HG03097 (cell line): Measurements from ENCODE around the gene MSH4.
"Not testable (repeated sequence)": the region's sequence is repeated elsewhere in the genome, so short reads cannot be mapped to it uniquely, and the experiment has no call there.

Experiments used
- ATAC-seq: cut with Tn5 transposase; IDR thresholded peaks from one replicate; pipeline ENCODE4 v1.9.1; 2021; ENCODE audit not compliant: unreplicated experiment, low FRiP score

Gene MSH4

GRCh38 chr1:75796376-75797272 lies at the start of gene MSH4:
MSH4 (plus strand) TSS chr1:75796882; CDS start chr1:75796986, 104 bp downstream.
- no peak for ATAC-seq

- not testable (repeated sequence) for ATAC-seq
Measured at GRCh38 chr1:75757210-75757609, 39.5 kb upstream of the MSH4 start.

- ATAC-seq, result not testable (repeated sequence)
Measured at GRCh38 chr1:75758543-75758942, 38.1 kb upstream of the MSH4 start.

GRCh38 chr1:75764057-75764655 lies 32.5 kb upstream of the MSH4 start:
- no peak for ATAC-seq

- no peak for ATAC-seq
Measured at GRCh38 chr1:75765697-75766355, 30.9 kb upstream of the MSH4 start.

GRCh38 chr1:75768016-75768415 lies 28.7 kb upstream of the MSH4 start:
- ATAC-seq, result no peak

- ATAC-seq, result no peak
Measured at GRCh38 chr1:75770761-75771160, 25.9 kb upstream of the MSH4 start.

GRCh38 chr1:75771978-75772377 lies 24.7 kb upstream of the MSH4 start:
- no peak for ATAC-seq

GRCh38 chr1:75777812-75778211 lies 18.9 kb upstream of the MSH4 start:
- ATAC-seq, result not testable (repeated sequence)

- ATAC-seq, result not testable (repeated sequence)
Measured at GRCh38 chr1:75778694-75779093, 18.0 kb upstream of the MSH4 start.

- ATAC-seq, result not testable (repeated sequence)
Measured at GRCh38 chr1:75780183-75780582, 16.5 kb upstream of the MSH4 start.

GRCh38 chr1:75783920-75784319 lies 12.8 kb upstream of the MSH4 start:
- not testable (repeated sequence) for ATAC-seq

- ATAC-seq, result peak; percentile 15
Measured at GRCh38 chr1:75785320-75785982, 11.2 kb upstream of the MSH4 start.

- peak; percentile 86 for ATAC-seq
Measured at GRCh38 chr1:75785983-75786853, 10.5 kb upstream of the MSH4 start, which contains the start of gene RABGGTB. RABGGTB (plus strand) TSS chr1:75786256; CDS start chr1:75786272, 16 bp downstream.

GRCh38 chr1:75786901-75787493 lies 9.7 kb upstream of the MSH4 start:
- ATAC-seq, result no peak

- no peak for ATAC-seq
Measured at GRCh38 chr1:75787524-75787923, 9.2 kb upstream of the MSH4 start.

GRCh38 chr1:75789988-75790387 lies 6.7 kb upstream of the MSH4 start:
- no peak for ATAC-seq

- no peak for ATAC-seq
Measured at GRCh38 chr1:75791022-75791421, 5.7 kb upstream of the MSH4 start.

- ATAC-seq, result no peak
Measured at GRCh38 chr1:75792091-75792490, 4.6 kb upstream of the MSH4 start.
